Activated CD4-positive, CD25-positive, alpha-beta regulatory T cell treated with anti-CD3 and anti-CD28 coated beads, Interleukin-2, amount 50 U/mL, for 72 hours (primary cell): Measurements from ENCODE around the gene INTS6L.
A peak's percentile ranks its signal among the peaks of the same experiment; 100 is the strongest.

Experiments
- DNase-seq: peaks from one replicate; pipeline ENCODE4 v3.0.0; 2021

Gene INTS6L, protein sequence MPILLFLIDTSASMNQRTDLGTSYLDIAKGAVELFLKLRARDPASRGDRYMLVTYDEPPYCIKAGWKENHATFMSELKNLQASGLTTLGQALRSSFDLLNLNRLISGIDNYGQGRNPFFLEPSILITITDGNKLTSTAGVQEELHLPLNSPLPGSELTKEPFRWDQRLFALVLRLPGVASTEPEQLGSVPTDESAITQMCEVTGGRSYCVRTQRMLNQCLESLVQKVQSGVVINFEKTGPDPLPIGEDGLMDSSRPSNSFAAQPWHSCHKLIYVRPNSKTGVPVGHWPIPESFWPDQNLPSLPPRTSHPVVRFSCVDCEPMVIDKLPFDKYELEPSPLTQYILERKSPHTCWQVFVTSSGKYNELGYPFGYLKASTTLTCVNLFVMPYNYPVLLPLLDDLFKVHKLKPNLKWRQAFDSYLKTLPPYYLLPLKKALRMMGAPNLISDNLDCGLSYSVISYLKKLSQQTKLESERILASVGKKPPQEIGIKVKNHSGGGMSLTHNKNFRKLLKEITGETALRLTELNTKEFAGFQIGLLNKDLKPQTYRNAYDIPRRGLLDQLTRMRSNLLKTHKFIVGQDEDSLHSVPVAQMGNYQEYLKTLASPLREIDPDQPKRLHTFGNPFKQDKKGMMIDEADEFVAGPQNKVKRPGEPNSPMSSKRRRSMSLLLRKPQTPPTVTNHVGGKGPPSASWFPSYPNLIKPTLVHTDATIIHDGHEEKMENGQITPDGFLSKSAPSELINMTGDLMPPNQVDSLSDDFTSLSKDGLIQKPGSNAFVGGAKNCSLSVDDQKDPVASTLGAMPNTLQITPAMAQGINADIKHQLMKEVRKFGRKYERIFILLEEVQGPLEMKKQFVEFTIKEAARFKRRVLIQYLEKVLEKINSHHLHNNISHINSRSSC

DNA sequence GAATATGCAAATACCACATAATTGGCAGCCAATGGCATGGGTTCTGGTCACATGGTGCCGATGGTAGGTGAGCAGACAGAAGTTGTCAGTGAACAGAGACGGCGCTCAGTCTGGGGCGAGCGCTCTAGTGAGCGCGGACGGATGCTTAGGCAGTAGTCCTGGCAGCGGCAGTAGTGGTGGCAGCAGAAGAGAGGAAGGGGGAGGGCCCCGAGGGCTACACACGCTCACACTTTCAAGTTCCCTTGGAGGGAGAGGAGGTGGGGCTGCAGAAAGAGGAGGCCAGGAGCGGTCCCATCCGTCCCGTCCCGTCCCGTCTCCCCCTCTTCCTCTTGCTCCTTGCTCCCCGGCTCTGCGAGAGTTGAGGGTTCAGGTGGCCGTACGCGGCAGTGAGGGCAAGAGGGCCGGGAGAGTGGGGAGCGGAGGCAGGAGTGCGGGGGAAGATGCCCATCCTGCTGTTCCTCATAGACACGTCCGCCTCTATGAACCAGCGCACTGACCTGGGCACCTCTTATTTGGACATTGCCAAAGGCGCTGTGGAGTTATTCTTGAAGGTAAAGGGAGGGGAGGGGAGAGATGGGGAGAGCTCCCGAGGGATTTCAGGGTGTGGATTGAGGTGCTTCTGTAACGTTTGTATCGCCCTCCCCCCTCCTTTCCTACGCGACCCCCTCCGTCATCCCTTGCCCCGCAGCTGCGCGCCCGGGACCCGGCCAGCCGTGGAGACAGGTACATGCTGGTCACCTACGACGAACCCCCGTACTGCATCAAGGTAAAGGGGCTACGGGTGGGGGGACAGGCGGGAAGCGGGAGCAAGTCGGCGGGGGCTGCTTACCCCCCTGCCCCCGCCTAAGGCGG is at the start of gene INTS6L:
TSS of gene INTS6L (plus strand) at position 108 of the 852 bp plus-strand sequence. CDS start at position 441, 333 bp downstream.
- DNase-seq: peak; percentile 76

DNA sequence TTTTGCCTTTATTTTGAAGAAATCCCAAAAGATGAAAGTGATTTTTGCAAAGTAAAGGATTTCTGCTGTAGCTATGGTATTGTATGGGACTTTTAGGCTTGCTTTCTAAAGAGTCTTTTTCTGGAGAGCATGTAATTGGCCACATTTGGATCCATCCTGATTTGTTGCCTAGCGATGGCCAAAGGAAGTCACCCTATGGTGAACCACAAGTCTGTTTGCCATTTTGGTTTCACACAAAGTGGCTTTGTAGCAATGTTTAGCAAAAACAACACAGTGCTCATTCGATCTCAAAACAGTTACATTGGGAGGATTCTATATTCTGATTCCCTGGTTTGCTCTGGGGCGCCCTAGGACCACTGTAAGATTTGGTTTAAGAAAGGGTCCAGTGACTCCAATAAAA is 44.1 kb upstream of the INTS6L start:
- DNase-seq: no peak

DNA sequence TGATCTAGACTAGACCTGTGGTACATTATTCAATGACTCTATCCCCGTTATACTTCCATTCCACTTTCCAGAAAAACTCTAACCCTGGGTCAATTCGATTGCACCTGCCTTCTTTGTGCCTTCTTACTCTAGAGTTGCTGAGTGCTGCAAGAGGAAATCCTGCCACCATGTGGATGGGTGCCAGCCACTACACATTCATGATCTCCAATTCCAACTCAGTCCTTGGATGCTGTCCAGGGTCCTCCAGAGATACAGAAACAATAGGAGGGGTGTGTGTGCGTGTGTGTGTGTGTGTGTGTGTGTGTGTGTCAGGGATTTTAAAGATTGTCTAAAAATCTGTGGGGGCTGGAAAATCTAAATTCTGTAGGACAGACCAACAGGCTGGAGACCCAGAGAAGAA is 42.9 kb upstream of the INTS6L start:
- no peak for DNase-seq

DNA sequence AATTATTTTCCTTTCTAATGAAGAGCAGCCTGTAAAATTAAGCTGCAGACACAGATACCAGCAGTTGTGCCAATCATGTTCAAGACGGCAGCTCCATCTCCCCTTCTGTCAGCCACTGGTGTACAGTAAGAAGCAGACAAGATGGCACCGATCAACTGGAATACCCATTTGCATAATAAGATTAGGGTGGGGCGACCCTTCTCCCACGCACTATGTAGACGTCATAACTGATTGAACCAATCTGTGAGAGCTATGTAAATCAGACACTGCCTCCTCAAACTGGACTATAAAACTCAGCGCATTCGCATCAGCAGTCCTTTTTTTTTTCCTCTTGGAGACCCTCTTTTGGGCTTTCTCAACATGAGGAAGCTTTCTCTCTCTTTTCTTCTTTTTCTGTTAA is 40.4 kb upstream of the INTS6L start:
- DNase-seq: no peak

DNA sequence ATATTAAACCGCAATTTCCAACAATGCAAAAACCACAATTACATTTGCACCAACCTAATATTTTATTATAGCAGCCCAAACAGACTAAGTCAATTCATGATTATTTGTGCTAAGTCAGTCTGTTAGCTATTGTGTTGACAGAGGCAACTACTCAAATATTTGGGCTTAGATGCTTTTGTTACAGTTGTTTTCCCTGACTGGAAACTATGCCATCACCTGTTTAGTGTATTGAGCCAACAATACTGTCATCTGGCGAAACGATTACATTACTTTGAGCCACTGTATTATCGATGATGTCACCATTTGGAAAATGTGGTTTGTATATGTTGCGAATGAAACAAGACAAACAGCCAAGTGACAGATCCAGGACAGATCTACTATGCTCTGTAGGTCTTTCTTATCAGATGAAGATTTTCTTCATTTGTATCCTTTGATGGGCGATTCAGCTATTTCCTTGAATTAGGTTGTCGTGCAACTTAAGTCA is 38.7 kb upstream of the INTS6L start:
- no peak for DNase-seq

DNA sequence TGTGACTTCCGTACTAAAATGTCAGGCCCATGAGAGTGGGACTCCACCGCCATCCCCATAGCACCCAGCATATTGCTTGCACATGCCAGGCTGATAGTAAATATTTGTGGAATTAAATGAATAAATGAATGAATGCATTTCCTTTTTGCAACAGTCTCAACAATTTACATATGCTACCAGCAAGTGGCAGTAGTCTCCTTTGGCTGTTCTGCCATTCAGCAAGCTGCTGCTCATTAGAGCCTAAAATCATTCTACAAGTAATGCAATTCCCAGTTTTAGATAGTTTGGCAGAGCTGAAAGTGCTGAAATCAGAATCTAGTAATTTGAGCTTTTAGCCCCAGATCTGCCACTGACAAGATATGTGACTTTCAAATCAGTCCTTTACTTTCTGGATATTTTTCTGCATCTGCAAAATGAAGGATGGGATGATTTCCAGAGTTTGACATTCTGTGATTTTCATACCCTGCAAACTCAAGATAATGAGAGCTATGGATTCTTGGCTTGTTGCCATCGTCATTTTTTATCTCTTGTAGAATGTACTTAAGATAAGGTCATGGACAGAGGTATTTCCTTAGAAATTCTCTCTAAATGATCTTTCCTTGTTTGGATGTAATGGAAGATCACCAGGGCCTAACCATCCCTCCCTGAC is 35.7 kb upstream of the INTS6L start:
- no peak for DNase-seq

DNA sequence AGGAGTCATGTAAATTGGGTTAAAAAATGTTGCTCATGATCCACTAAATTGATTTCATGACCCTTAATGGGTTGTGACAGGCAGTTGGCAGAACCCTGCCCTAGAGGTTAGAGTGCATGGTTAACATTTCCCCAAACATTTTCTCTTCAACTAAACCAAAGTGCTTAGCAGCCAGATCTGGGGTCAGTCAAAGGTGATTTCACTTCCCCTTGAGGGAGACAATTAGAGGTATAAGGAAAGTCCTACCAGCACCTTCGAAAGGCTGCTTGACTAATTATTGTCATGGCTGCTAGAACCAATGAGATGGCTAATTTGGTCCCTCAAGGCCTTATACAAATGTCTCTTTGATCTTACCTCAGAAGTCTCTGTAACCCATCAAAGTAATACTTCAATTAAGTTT is 30.9 kb upstream of the INTS6L start:
- DNase-seq: no peak

DNA sequence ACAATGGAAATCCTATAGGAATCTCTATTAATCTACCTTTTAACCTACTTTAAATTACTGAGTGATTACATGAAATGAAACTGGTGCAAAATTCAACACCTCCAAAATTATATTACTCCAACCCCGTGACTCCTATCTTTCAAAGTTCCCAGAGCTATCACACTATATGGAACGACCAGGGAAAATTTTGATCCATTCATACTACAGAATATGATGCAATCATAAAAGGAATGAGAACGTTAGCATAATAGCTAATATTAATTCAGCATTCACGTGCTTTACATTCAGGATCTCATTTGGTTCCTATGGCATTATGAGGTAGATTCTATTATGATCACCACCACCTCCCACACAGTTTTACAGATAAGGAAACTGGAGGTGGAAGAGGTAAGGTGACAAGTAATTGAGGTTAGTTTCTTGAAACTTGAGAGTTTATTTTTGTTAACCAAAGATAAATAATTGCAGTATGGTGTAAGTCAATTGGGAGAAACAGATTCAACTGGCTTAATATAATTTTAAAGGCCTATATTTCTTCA is 29.4 kb upstream of the INTS6L start:
- no peak for DNase-seq

DNA sequence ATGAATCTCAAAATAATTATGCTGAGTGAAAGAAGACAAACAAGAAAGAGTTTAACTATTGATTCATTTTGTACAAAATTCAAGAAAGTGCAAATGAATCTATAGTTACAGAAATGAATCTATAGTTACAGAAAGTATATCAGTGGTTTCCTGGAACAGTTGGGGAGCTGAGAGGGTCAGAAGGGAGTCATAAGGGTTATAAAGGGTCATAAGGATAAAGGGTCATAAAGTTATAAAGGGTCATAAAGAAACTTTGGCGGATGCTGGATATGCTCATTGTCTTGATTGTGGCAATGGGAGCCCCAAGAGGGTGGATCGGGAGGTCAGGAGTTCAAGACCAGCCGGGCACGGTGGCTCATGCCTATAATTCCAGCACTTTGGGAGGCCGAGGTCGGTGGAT is 26.0 kb upstream of the INTS6L start:
- DNase-seq: no peak

DNA sequence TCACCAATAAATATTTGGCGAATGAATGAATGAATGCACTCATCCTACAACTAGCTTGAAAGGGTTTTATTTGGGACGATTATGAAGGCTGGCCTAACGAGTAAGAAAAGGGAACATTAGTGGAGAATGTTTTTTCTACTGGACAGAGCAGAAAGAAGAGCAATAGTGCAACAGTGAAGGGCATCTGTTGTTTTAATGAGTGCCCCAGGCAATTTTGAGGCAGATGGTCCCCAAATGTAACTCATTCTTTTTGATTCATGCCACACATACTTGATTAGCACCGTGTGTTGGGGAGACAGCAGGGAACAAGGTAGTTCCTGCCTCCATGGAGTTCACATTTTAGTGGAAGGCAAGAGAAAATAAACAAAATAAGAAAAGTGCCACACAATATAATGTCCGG is 22.7 kb upstream of the INTS6L start:
- no peak for DNase-seq

DNA sequence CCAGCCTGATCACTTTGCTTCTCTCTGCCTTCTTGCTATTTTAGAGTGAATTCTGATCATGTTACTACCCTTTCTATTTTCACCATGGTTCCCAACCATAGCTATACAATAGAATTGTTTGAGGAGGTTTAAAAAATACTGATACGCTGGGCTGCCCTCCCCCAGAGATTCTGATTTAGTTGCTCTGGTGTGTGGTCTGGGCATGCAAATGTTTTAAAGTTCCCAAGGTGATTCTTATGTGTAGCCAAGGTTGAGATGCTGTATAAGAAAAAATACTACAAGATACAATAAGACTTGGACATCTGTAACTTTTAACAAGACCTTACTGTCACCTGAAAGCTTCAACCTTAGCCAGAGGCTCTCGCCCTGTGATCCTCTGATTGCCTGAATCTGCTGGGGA is 22.2 kb upstream of the INTS6L start:
- no peak for DNase-seq

DNA sequence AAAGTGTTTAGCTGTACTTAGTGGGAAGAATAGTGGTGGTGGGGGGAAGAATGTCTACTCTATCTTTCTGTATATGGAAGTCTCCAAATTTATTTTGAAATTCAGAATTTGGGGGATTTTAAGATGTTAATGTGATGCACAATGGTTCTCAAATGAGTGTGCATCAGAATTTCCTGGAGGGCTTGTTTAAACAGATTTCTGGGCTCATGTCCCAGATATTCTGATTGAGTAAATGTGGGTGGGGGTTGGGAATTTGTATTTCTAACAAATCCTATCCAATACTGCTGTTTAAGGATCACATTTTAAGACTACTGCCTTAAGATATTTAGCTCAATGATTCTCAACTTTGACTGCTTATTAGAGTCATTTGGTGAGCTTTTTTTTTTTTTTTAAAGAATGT is 15.1 kb upstream of the INTS6L start:
- DNase-seq: no peak

DNA sequence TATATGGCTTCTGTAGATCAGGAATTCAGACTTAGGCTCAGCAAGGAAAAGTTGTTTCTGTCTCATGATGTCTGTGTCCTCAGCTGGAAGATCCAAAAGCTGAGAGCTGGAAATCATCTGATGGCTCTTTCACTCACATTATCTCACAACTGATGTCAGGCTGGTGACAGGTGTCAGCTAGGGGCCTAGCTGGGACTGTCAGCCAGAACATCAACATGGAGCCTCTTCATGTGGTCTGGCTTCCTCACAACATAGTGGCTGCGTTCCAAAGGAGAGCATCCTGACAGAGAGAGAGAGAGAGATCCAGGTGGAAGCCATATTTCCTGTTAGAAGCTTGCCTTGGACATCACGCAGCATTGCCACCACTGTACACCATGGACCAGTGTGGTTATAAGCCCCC is 10.6 kb upstream of the INTS6L start:
- no peak for DNase-seq

DNA sequence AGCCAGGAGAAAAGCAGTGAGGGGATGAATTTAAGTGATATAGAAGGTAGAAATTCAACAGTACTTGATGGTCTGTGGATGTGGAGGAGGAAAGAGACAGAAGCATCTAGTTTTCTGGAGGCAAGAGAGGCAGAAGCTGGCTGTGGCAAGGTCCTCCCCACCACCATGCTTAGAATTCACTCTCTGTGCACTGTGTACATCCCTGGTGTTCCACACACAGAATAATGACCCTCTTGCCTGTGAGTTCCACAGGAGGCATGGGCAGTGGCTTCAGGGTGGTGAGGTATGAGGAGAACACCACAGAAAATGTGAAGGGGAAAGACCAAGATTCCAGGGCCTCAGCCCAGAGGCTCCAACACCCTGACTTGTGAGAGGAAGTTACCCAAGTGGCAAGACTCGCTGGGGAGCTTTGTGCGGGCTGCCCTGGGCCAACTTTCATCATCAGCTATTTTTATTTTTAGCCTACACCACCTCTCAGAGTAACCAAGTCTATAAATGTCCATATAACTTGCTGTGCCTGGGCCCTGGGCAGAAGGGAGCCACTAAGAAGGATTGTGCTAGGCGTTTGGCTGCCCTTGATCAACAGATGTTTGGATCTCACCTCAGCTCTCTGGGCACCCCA is 7.8 kb upstream of the INTS6L start:
- no peak for DNase-seq

DNA sequence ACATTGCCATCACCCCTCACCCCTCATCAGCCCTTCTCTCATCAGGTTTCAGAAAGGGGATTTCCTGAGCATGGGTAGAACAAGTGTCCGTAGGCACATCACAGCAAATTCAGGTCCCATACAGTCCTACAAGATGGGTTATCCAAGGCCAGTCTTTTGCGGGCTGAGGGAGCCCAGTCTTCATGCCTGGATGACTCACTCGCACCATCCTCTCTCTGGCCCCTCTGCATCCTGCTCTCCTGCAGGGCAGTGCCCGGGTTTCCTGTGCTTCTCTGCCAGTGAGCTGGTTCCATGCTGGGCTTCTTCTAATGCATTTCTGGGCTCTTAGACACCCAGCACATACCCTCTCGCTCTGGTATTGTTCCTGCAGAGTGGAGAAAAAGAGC is 7.3 kb upstream of the INTS6L start:
- no peak for DNase-seq

DNA sequence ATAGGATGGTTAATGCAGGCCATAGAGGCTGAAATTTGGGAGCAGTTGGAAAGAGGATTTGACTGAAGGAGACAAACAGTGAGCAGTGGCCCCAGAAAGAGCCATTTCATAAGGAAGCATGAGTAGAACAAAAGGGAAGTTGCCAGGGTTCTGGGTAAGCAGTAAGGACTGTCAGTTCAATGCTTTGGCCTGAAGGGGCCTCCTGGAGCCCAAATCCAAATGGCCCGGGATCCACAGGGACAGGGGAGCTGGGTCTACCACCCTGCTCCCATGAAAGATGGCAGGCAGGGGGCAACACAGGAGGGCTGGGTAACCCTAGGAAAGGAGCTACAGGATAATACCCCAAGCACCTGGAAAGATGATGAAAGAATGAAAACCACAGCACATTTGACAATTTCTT is 4.1 kb upstream of the INTS6L start:
- no peak for DNase-seq

DNA sequence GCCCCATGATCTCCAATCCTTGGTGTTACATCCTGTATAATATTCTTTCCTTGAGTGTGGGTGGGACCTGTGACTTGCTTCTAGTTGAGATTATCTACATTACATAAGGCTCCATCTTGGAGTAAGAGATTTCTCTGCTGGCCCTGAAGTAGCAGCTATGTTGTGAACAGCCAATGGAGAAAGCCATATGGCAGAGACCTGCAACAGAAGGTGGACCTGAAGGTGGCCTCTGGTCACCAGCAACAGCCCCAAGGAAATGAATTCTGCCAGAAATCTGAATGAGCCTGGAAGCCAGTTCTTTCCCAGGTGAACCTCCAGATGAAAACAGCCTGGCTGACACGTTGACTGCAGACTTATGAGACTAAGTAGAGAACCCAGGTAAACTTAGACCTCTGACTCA is 2.3 kb upstream of the INTS6L start:
- no peak for DNase-seq

DNA sequence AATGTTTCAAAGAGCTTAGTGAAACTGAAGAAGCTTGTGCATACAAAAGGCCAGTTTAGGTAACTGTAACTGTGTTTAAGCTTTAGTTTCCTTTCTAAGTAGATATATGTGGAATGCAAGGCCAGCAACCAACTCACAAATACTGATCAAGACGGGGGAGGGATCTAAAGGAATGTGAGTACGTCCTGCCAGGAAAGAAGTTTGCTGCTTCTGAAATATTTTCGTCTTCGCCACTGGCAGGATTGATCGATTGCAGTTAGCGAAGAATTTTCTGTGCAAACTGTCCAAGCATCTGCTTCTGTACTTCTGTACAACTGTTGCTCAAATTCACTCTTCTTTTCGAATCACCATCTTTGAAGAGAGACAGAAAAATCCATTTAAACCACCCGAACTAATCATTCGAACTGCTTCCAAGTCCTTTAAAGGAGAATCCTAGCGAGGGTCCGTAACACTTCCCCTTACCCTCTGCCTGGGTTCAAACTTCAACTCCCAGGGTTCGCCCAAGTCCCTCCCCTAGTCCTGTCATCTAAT is 373 bp upstream of the INTS6L start:
- DNase-seq: no peak

DNA sequence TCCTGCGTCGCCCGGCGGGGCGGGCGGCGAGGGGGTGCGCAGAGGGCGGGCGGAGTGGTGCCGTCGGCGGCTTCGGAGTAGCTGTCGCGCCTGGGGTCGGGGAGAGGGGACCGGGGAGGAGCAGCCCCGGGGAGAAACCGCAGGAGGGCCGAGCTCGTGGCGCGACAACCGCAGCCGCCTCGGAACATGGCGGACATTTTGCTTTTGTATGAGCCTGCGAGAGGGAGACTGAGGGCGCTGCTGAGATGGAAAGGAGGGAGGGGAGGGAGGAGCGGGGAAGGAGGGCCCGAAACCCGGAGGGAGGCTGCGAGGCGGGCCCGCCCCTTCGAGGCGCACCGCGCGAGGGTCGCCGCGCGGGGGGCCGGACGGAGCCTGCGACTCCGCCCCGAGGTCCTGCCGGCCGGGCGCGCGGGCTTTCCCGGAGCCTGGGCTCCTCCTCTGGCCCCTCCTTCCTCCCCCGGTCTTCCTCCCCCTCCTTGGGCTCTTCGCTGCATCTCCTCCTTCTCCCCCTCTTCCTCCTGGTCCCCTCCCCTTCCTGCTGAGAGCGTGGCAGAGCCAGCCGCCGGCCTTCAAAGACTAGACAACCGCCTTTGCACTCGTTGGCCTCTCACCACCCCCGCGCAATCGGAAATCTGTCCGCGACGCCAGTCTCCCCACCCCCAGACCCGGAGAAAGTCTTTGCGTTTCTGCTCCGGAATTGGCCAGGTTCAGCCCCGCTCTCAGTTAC is 1.1 kb downstream of the INTS6L start:
- DNase-seq: peak; percentile 75

DNA sequence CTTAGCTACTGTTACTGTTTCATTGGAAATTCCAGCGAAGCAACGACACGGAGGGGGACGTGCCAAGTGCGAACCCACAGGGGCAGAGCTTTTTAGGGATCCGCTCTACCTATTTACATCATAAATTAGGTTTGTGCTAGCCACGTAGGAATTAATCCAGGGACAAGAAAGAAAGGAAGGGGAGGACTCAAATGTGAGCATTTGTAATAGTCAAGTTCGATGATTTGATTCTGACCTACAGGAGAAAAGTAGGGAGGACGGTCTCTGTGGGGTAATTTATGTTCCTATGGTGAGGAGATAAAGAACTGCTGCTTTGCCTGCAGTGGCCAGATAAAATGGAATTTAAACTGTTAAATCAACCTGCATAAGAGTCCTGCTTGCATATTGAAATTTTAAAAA is 1.7 kb downstream of the INTS6L start:
- no peak for DNase-seq
